GM21367 (cell line): ENCODE measurements around the gene OR5A1.
"Not testable (repeated sequence)": the region's sequence is repeated elsewhere in the genome, so short reads cannot be mapped to it uniquely, and the experiment has no call there.

ENCODE experiments used
- ATAC-seq: cut with Tn5 transposase; IDR thresholded peaks from one replicate; pipeline ENCODE4 v1.9.1; 2021; ENCODE audit not compliant: unreplicated experiment

The OR5A1 gene

GRCh38 chr11:59436169-59436568 is at the start of gene OR5A1:
TSS of gene OR5A1 (plus strand) at chr11:59436469. CDS start at chr11:59443169, 6,700 bp downstream.
- ATAC-seq, result no peak

GRCh38 chr11:59394186-59394585 is 42.1 kb upstream of the OR5A1 start:
- ATAC-seq, result no peak

- no peak for ATAC-seq
These were observed 35.6 kb upstream of the OR5A1 start for GRCh38 chr11:59400461-59401261.

GRCh38 chr11:59401262-59401552 is 35.1 kb upstream of the OR5A1 start:
- ATAC-seq, result no peak

- no peak for ATAC-seq
These were observed 32.7 kb upstream of the OR5A1 start for GRCh38 chr11:59403546-59403945.

- no peak for ATAC-seq
These were observed 22.6 kb upstream of the OR5A1 start for GRCh38 chr11:59413646-59414045.

- ATAC-seq, result no peak
These were observed 21.2 kb upstream of the OR5A1 start for GRCh38 chr11:59415111-59415510.

- no peak for ATAC-seq
These were observed 19.7 kb upstream of the OR5A1 start for GRCh38 chr11:59416613-59417012.

- no peak for ATAC-seq
These were observed 19.2 kb upstream of the OR5A1 start for GRCh38 chr11:59417023-59417422.

GRCh38 chr11:59418156-59418555 is 18.1 kb upstream of the OR5A1 start:
- no peak for ATAC-seq

- no peak for ATAC-seq
These were observed 12.4 kb upstream of the OR5A1 start for GRCh38 chr11:59423835-59424234.

GRCh38 chr11:59425131-59425530 is 11.1 kb upstream of the OR5A1 start:
- no peak for ATAC-seq

- no peak for ATAC-seq
These were observed 9.8 kb upstream of the OR5A1 start, which contains the start of gene OR5A2 for GRCh38 chr11:59426361-59427067. TSS of gene OR5A2 (minus strand) at chr11:59426413. CDS start at chr11:59422953, 3,460 bp downstream.

- no peak for ATAC-seq
These were observed 9.2 kb upstream of the OR5A1 start for GRCh38 chr11:59427068-59427382.

- peak; percentile 88 for ATAC-seq
These were observed 6.2 kb upstream of the OR5A1 start for GRCh38 chr11:59429924-59430516.

- ATAC-seq, result no peak
These were observed 1.5 kb downstream of the OR5A1 start for GRCh38 chr11:59437770-59438169.

- not testable (repeated sequence) for ATAC-seq
These were observed 9.4 kb downstream of the OR5A1 start for GRCh38 chr11:59445624-59446023.

GRCh38 chr11:59448484-59448883 is 12.2 kb downstream of the OR5A1 start:
- ATAC-seq, result no peak

- ATAC-seq, result no peak
These were observed 20.4 kb downstream of the OR5A1 start, which contains the start of gene OR4D6 for GRCh38 chr11:59456661-59457060. TSS of gene OR4D6 (plus strand) at chr11:59456961. CDS start at chr11:59456961, 0 bp downstream.

GRCh38 chr11:59459916-59460315 is 23.6 kb downstream of the OR5A1 start:
- no peak for ATAC-seq

GRCh38 chr11:59463190-59463641 is 26.9 kb downstream of the OR5A1 start:
- no peak for ATAC-seq

GRCh38 chr11:59473015-59473414 is 36.7 kb downstream of the OR5A1 start, which contains the start of gene OR4D10:
TSS of gene OR4D10 (plus strand) at chr11:59473315. CDS start at chr11:59477430, 4,115 bp downstream.
- ATAC-seq, result no peak
